OCI-LY7 (cell line): ENCODE data around the gene CWC22.
"Not testable (repeated sequence)": the region's sequence is repeated elsewhere in the genome, so short reads cannot be mapped to it uniquely, and the experiment has no call there.

Experiments used
- CTCF ChIP-seq: fragments of 200-600 bp; sonication (generic); conservative IDR thresholded peaks from 2 replicates; pipeline ENCODE4 v1.5.1; 2014; ENCODE audit warnings: mild to moderate bottlenecking, antibody characterized with exemption, low read length, moderate library complexity, mixed read lengths
- EZH2phosphoT487 ChIP-seq: fragments of 200-600 bp; sonication (generic); IDR thresholded peaks from 2 replicates; pipeline ENCODE4 v1.6.1; 2018; ENCODE audit warnings: low read depth, borderline replicate concordance, mild to moderate bottlenecking, mixed run types, antibody characterized with exemption, low read length, moderate library complexity, mixed read lengths

- TF ChIP-seq CTCF, EZH2phosphoT487: not testable (repeated sequence)
Measured at GRCh38 chr2:179929997-179930396, 77.1 kb downstream of the CWC22 start.
